Gastroesophageal sphincter (tissue), 4 donors: ENCODE results near the gene SMC4. TPM values are rescaled to one million over a fixed set of nuclear protein-coding genes. Genes with fewer than 3 reads are reported as not detected.

Experiments used
- ATAC-seq: fragments of 150-250 bp; one replicate; pipeline ENCODE4 v1.9.1; 2016; ENCODE audit warnings: mild to moderate bottlenecking, moderate library complexity
- H3K27ac ChIP-seq, 4 donors: fragments of 200-600 bp; sonication (generic) in 3 of 4; 1 replicate in 3 of 4; 2 replicates in 1 of 4; pipeline ENCODE4 v1.5.1; 2016 to 2019
- H3K27me3 ChIP-seq: fragments of 200-600 bp; sonication (generic); one replicate; pipeline ENCODE4 v1.5.1; 2019
- H3K36me3 ChIP-seq, 2 donors: fragments of 200-600 bp; sonication (generic); one replicate each; pipeline ENCODE4 v1.5.1; 2019; ENCODE audit warnings: control low read depth in 1 of 2
- H3K4me1 ChIP-seq, 3 donors: fragments of 200-600 bp; sonication (generic); 1 replicate in 2 of 3; 2 replicates in 1 of 3; pipeline ENCODE4 v1.5.1; 2016 to 2019; ENCODE audit warnings: control low read depth in 2 of 3
- H3K4me3 ChIP-seq, 2 donors: fragments of 200-600 bp; sonication (generic); one replicate each; pipeline ENCODE4 v1.5.1; 2019; ENCODE audit warnings: mild to moderate bottlenecking in 1 of 2, moderate library complexity in 1 of 2
- H3K9me3 ChIP-seq, 3 donors: fragments of 200-600 bp; sonication (generic); one replicate each; pipeline ENCODE4 v1.5.1; 2017 to 2019; ENCODE audit warnings: control low read depth in 2 of 3
- CTCF ChIP-seq, 4 experiments: fragments of 200-600 bp in 2 of 4; fragments of 450-650 bp in 2 of 4; sonication (generic) in 1 of 4; IDR thresholded peaks; one replicate each; pipeline ENCODE4 v1.5.1; 2017 to 2019; ENCODE audit warnings: antibody characterized with exemption in 4 of 4, mild to moderate bottlenecking in 2 of 4, moderate library complexity in 2 of 4
- EP300 ChIP-seq: sonication (generic); formaldehyde crosslinking; IDR thresholded peaks from one replicate; pipeline ENCODE4 v1.6.1; 2017; ENCODE audit warnings: antibody characterized with exemption, mild to moderate bottlenecking
- POLR2A ChIP-seq, 2 donors: fragments of 450-650 bp; IDR thresholded peaks; one replicate each; pipeline ENCODE4 v1.6.1; 2017; ENCODE audit warnings: antibody characterized with exemption in 2 of 2, mild to moderate bottlenecking in 2 of 2, moderate library complexity in 1 of 2
- POLR2AphosphoS5 ChIP-seq: sonication (generic); formaldehyde crosslinking; IDR thresholded peaks from one replicate; pipeline ENCODE4 v1.6.1; 2017; ENCODE audit warnings: antibody characterized with exemption
- WGBS, 2 donors: methylation state at CpG; one replicate each; pipeline ENCODE4 v1.1.5; 2018; ENCODE audit warnings: low coverage in 1 of 2; 5-methylcytosine and 5-hydroxymethylcytosine counted together
- total RNA-seq, 4 donors: library from RNA; depleted of rRNA; stranded (reverse); fragments of >200 nt; gene quantifications; one replicate each; pipeline ENCODE4 v1.1.0, GENCODE V29; 2016

SMC4 gene
- total RNA-seq, 4 donors from 2014 or later, result 21.7 to 40.8 (median 26.9) TPM

- Histone ChIP-seq H3K36me3 (no peaks in the 10 kb centered on the region), H3K27me3 (no peaks in the 10 kb centered on the region)
- no peak for ATAC-seq
Measured at GRCh38 chr3:160384639-160385318, 14.7 kb upstream of the SMC4 start.

GRCh38 chr3:160390565-160391138 is 8.8 kb upstream of the SMC4 start:
- H3K4me1 ChIP-seq, result no peaks in the 10 kb centered on the region
- H3K36me3 ChIP-seq, result no peaks in the 10 kb centered on the region
- H3K27me3 ChIP-seq, result no peaks in the 10 kb centered on the region
- 80 to 90% methylated on average over 3 of the region's 3 CpGs for WGBS, 2 donors
- H3K9me3 ChIP-seq, result no peaks in the 10 kb centered on the region
- TF ChIP-seq POLR2A (IDR thresholded peaks at IDR 0.05) (no peak), CTCF (IDR thresholded peaks at IDR 0.05) (no peak), POLR2AphosphoS5 (no peak), EP300 (no peak)
- H3K4me3 ChIP-seq, result no peak overlapping the region
- H3K27ac ChIP-seq, result no peak overlapping the region
- ATAC-seq, result no peak

More at GRCh38 chr3:160384639-160385318, 14.7 kb upstream of the SMC4 start:
- TF ChIP-seq POLR2AphosphoS5 (no peak), EP300 (no peak), POLR2A (IDR thresholded peaks at IDR 0.05) (no peak), CTCF (IDR thresholded peaks at IDR 0.05) (no peak)
- H3K4me3 ChIP-seq, result no peak overlapping the region
- no peaks in the 10 kb centered on the region for H3K9me3 ChIP-seq
- 85 to 94% methylated on average over 5 of the region's 5 CpGs for WGBS, 2 donors
- no peaks in the 10 kb centered on the region for H3K4me1 ChIP-seq
- no peak overlapping the region for H3K27ac ChIP-seq

GRCh38 chr3:160392798-160393197 is 6.7 kb upstream of the SMC4 start:
- Histone ChIP-seq H3K4me3 (no peak overlapping the region), H3K36me3 (no peaks in the 10 kb centered on the region), H3K4me1 (peaks cover 0 to 2% (median 0%) of the 10 kb centered on the region in 3 donors), H3K9me3 (no peaks in the 10 kb centered on the region), H3K27ac (no peak overlapping the region), H3K27me3 (no peaks in the 10 kb centered on the region)
- TF ChIP-seq EP300, result no peak
- no peak for ATAC-seq

- Histone ChIP-seq H3K4me1 (peaks cover 0 to 8% (median 4%) of the 10 kb centered on the region in 3 donors), H3K27me3 (no peaks in the 10 kb centered on the region), H3K27ac (no peak overlapping the region), H3K9me3 (no peaks in the 10 kb centered on the region), H3K36me3 (no peaks in the 10 kb centered on the region), H3K4me3 (no peak overlapping the region)
- WGBS, 2 donors, result 84 to 89% methylated on average over 2 of the region's 2 CpGs
- TF ChIP-seq POLR2A (IDR thresholded peaks at IDR 0.05) (no peak), CTCF (IDR thresholded peaks at IDR 0.05) (no peak), EP300 (no peak), POLR2AphosphoS5 (no peak)
- ATAC-seq, result no peak
Measured at GRCh38 chr3:160393346-160394008, 6.0 kb upstream of the SMC4 start.

- H3K4me3 ChIP-seq, result no peak overlapping the region
- no peaks in the 10 kb centered on the region for H3K9me3 ChIP-seq
- no peak for ATAC-seq
- peaks cover 0 to 11% (median 6%) of the 10 kb centered on the region in 3 donors for H3K4me1 ChIP-seq
- H3K27me3 ChIP-seq, result no peaks in the 10 kb centered on the region
- TF ChIP-seq POLR2A (IDR thresholded peaks at IDR 0.05), result no peak
- no peak for TF ChIP-seq EP300
- no peak for TF ChIP-seq POLR2AphosphoS5
- TF ChIP-seq CTCF (IDR thresholded peaks at IDR 0.05), result no peak
- no peaks in the 10 kb centered on the region for H3K36me3 ChIP-seq
- 89 to 90% methylated on average over 2 to 3 of the region's 3 CpGs for WGBS, 2 donors
- H3K27ac ChIP-seq, result no peak overlapping the region
Measured at GRCh38 chr3:160394009-160394392, 5.4 kb upstream of the SMC4 start.
